Right forelimb (tissue), 1 donor: ENCODE measurements around the gene ZFPM1.
"Not testable (repeated sequence)": the region's sequence is repeated elsewhere in the genome, so short reads cannot be mapped to it uniquely, and the experiment has no call there.

Source experiments
- DNase-seq: peaks from one replicate; pipeline ENCODE4 v3.0.0-alpha.2; 2018

ZFPM1 gene

DNA sequence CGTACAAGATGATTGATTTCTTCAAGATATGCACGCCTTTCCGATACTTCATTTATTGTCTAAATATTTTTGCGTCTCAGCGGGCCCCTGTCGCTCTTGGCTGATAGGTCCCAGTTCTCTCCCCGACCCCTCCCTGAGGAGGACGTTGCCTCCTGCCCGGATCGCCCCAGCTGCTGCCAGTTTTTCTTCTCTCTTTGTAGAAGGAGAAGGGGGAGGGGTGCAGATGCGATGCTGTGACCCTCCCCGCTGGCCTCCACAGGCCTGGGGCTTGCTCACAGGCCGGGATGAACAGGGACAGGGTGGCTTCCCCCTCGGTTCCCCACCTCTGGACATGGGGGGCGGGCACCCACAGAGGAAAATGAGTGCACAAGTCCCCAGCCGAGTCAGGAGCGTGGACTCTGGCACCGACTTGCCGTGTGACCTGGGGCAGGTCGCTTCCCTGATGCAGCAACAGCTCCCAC, 63.6 kb downstream of the ZFPM1 start:
- no peak for DNase-seq

DNA sequence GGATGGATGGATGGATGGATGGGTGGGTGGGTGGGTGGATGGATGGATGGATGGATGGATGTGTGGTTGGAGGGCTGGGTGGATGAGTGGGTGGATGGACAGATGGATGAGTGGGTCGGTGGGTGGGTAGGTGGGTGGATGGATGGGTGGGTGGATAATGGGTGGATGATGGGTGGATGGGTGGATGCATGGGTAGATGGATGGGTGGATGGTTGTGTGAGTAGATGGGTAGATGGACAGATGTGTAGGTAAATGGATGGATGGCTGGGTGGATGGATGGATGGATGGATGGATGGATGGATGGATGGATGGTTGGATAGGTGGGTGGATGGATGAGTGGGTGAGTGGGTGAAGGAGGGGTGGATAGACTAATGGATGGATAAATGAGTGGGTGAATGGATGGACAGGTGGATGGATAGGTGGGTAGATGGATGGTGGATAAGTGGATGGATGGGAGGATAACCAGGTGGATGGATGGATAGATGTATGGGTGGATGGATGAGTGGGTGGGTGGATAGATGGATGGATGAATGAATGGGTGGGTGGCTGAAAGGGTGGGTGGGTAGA, 64.2 kb downstream of the ZFPM1 start:
- not testable (repeated sequence) for DNase-seq

DNA sequence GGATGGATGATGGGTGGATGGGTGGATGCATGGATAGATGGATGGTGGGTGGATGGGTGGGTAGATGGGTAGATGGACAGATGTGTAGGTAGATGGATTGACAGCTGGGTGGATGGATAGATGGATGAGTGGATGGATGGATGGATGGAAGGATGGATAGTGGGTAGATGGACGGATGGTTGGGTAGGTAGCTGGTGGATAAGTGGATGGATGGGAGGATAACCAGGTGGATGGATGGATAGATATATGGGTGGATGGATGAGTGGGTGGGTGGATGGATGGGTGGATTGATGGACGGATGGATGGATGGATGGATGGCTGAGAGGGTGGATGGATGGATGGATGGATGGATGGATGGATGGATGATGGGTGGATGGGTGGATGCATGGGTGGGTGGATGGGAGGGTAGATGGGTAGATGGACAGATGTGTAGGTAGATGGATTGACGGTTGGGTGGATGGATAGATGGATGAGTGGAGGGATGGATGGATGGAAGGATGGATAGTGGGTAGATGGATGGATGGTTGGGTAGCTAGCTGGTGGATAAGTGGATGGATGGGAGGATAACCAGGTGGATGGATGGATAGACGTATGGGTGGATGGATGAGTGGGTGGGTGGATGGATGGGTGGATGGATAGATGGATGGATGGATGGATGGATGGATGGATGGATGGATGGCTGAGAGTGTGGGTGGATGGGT, 65.5 kb downstream of the ZFPM1 start:
- DNase-seq: not testable (repeated sequence)

DNA sequence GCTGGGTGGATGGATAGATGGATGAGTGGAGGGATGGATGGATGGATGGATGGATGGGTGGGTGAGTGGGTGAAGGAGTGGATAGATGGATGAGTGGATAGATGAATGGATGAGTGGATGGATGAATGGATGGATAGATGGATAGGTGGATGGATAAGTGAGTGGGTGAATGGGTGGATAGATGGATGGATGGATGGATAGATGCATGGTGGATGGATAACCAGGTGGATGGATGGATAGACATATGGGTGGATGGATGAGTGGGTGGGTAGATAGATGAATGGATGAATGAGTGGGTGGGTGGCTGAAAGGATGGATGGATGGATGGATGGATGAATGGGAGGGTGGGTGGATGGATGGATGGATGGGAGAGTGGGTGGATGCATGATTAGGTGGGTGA, 66.2 kb downstream of the ZFPM1 start:
- DNase-seq: no peak

DNA sequence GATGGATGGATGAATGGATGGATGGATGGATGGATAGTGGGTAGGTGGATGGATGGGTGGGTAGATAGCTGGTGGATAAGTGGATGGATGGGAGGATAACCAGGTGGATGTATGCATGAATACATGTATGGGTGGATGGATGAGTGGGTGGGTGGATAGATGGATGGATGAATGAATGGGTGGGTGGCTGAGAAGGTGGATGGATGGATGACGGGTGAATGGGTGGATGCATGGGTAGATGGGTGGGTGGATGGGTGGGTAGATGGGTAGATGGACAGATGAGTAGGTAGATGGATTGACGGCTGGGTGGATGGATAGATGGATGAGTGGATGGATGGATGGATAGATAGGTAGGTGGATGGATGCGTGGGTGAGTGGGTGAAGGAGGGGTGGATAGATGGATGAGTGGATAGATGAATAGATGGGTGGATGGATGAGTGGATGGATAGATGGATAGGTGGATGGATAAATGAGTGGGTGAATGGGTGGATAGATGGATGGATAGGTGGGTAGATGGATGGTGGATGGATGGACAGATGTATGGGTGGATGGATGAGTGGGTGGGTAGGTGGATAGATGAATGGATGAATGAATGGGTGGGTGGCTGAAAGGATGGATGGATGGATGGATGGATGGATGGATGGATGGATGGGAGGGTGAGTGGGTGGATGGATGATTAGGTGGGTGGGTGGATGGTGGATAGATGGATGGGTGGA, 67.0 kb downstream of the ZFPM1 start:
- no peak for DNase-seq

DNA sequence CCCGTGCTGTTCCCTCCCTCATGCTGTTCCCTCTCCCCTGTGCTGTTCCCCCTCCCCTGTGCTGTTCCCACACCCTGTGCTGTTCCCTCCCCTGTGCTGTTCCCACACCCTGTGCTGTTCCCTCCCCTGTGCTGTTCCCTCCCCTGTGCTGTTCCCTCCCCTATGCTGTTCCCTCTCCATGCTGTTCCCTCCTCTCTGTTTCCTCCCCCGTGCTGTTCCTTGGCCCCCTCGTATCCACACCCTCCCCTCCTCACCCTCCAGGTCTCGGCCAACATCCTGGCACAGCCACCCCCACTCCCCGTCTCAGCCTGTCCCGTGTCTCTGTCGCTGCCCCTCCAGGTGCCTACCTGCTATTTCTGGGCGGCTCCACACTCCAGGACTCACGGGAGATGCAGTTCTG, 68.6 kb downstream of the ZFPM1 start:
- DNase-seq: no peak

DNA sequence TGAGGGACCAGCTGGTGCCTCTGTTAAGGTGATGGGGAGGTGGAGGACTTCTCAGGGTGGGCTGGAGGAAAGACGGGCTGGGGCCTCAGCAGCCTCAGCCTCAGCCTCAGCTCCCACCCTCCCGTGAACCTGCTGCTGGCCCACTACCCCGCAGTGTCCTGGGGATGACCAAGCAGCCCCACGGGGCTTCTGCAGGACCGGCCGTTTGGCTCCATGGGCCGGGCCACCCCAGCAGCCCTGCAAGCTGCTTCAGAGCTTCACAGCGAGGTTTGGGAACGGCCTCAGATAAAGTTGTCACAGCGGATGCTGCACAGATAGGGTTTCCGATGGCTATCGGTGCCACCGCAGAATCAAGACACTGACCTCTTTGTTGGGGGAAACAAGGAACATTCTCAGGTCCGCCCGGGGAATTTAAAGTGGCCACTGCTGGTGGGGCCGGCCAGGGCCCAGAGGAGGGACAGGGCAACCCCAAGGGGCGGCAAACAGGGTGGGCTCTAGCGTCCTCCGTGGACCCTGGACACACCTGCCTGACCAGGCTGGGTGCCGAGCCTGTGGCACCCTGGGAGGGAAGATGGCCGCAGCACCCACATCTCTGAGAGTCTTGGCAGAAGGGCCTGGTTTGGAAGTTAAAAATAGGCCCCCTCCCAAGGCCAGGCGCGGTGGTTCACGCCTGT, 69.3 kb downstream of the ZFPM1 start:
- no peak for DNase-seq

DNA sequence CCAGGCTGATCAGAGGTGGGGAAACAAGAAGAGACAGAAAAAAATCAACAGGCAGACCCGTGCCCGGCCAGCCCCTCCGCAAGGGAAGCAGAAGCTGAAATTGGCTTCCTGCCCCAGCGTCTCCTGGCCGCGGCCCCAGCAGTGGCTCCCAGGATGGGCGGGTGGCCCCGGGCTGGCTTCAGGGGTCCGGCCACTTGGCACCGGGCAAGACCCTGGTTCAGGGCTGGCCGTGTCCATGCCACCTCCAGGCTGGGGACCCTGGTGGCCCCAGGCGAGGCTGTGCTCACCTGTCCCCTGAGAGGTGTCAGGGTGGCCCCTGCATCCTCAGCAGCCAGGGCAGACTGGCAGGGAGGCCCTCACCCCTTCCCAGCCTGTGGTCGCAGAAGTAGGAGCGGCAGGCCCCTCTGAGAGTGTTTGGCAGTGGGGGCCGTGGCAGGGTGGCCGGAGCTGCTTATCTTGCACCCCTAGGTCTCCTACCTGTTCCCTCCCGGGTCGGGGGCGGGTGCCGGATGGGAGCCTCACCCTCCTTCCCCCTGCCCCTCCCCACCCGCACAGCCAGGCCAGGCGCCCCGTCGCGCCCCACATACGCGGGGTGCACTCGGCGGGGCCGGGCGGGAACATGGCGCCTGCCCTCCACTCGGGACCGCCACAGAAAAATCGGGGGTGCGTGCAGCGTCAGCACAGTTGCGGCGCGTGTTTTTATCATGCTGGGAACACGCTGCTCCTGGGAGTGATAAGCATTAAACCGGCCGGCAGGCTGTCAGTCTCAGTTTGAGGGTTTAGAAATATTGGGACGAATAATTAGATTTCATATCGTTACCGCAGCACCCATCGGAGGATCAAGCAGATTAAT, 70.5 kb downstream of the ZFPM1 start:
- DNase-seq: no peak

DNA sequence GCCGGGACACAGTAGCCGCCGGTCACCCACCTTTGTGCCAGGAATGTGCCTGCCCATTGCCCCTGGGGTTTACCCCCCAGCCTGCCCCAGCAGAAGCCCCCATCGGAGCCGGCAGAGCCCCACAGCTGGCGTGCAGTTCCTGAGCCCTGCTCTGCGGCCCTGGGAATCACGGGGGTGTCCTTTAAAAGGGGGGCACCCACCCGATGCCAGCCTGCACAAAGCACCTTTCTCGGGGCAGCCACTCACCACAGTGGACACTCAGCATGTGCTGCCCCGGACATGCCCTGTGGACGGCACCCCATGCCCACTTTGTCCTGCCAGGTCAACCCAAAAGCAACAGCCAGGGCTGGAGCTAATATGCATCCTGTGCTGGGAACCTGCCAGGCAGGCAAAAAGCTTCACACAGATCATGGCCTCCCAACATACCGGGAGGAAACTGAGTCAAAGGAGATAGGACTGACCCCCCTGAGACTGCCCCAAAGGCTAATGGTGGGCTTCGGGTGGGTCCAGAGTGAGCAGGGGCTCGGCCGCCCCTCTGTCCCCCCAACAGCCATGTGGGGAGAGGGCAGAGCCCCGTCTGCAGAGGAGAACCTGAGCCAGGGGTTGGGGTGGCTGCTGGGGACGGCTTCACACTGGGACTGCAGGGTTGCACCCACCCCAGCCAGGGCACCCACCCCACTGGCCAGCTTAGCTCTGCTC, 71.3 kb downstream of the ZFPM1 start:
- no peak for DNase-seq

DNA sequence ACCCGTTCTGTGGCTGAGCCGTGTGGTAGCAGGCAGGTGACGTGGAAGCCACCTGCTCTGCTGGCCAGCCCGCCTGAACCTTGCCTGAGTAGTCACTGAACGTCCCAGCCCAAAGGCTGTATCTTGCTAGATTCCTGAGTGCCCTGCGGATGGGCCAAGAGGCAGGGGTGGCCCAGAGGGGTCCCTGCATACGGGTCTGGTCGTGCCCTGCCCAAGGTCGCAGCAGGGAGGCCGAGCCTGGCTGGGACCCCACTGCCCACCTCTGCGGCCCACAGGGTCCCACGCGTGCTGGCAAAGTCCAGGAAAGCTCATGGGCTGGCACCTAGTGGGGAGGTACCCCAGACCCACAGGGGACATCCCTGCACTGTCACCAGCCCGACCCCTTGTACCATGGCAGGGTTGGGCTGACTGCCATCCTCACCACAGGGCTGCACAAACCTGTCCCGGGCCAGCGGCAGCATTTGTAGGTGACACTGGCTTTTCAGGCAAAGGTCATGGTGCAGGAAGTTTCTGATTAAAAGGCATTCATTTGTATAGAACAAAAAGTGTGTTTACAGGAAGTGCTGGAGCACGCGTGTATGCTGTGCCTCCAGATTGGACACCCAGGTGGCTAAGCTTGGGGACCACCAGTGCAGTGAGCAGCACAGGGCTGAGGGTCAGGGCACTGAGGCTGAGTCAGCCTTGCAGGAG, 72.0 kb downstream of the ZFPM1 start:
- no peak for DNase-seq

DNA sequence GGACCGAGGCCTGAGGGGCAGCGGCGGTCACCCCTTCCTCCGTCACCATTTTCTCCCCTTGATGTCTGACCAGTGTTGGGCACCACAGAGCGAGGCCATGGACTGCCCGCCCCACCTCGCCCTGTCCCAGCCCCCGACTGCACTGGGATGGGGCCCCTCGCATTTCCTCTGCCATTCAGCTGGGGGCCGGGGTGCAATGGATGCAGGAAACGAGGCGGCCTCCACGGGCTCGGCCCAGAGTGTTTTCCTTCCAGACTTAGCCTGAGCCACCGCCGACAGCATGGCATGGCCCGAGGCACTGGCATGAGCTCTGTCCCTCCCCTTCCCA, 72.5 kb downstream of the ZFPM1 start:
- DNase-seq: no peak

DNA sequence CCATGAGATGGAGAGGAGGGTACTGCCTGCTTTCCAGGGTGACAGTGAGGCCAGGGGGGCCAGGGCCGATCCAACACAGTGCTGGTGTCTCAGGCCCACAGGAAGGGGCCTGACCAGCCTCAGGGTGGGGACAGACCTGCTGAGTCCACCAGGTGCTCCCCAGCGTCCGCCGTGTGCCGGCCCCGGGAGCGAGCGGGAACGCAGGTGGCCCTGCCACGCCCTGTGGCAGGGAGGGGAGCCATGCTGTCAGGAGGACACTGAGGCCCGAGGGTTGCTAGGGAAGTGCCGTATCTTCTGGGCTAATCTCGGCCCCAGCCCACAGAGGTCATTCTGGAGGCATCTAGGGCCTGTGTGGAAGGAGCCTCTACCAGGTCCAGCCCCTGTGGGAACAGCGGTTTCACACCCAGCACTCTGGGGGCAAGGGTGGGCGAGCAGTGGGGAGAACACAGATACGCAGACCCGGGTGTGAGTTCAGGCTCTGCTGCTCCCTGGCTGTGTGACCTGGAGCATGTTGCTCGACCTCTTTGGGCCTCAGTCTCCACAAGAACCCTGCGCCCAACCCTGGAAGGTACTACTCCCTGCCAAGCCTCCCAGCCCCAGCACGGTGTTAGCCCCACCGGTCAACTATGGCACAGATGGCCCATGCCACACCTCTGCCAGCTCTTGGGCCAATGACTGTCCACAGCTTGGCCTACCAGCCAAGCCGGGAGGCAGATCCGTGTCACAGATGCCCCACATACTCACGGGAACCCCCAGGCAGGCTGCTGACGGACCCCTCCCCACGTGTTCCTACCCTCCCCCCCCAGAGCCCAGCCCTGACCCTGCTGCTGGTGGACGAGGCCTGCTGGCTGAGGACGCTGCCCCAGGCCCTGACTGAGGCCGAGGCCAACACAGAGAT, 73.2 kb downstream of the ZFPM1 start:
- DNase-seq: no peak

DNA sequence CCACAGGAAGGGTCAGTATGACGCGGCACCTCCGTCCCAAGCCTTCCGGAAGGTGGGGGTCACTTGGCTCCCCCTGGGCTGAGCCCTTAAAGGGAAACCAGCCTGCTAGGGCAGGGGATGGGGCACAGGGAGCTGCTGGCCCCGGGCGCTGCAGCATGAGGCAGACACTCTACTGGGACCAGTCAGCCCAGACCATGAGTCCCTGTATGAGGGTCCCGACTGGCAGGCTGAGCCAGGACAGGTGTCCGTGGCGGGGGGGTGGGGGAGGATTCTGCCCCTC, 73.8 kb downstream of the ZFPM1 start:
- no peak for DNase-seq

DNA sequence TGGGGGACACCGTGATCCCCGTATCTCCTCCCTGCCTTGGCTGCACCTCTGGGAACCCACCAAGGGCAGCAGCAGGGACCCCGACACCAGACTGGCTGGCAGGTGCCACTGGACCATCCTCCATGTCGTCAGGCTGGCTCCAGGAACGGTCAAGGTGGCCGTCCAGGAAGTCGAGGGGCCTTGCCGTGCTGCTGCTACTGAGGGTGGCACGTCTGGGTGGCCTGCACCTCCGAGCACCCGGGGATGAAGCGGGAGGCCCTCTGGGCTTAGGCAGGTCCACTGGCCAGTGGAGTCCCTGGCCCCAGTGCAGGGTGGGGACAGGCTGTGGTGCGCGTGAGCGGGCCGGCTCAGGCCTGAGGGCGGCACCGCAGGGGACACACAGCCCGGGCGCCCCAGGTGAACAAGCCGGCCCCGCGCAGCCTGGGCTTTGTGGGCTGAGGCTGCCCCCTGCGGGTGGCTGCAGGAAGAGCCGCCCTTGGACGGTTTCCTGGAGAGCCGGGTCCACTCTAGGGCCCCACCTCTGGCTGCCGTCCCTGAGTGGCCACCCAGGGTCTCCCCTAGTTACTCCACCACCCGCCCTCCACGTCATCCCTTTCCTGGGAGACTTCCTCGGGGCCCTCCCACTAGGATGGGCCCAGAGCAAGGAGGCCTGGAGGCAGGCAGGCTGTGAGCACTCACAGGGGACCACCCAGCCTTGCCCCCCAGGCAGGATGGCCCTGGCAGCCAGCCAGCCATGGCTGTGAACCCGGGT, 74.3 kb downstream of the ZFPM1 start:
- DNase-seq: peak; percentile 86

DNA sequence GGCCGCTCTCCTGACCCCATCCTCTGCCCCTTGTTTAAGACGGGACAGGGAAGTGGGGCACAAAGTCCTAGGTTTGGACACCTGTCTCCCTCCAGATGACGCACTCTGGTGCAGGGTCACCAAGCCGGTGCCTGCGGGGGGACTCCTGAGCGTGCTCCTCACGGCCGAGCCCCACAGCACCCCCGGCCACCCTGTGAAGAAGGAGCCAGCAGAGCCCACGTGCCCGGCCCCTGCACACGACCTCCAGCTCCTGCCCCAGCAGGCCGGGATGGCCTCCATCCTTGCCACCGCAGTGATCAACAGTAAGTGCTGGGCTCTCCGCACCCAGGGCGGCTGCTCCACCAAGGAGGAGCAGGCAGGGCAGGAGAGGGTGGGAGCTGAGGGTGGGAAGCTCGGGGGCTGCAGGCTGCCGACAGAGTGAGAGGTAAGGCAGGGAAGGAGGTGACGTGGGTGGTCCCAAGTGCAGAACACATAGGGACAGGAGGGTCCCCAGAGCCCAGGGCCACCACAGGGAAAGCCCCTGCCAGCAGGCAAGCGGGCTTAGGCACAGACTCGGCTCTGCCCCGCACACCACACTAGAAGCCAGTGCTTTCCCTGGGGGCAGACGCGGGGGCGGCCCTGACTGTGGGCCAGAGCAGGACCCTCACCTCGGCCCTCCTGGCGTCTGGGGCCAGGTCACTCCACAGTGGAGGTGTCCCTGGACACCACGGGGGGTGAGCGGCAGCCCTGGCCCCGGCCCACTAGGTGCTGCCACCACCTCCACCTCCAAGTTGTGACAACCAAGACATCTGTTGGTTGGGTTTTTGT, 75.1 kb downstream of the ZFPM1 start:
- DNase-seq: no peak

DNA sequence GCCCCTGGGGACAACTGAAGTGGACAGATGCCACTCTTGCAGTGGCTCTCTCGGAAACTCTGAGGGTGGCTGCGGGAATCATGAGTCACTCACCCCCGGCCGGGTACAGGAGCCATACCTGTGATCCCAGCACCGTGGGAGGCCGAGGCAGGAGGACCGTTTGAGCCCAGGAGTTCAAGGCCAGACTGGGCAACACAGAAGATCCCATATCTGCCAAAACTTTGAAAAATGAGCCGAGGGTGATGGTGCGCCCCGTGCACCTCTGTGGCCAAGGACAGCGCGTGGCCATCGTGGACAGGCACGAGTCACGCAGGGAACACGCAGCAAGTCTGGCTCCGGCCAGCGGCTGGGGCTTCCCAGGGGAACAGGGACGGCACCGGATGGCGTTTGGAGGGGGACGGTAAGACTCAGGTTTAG, 75.8 kb downstream of the ZFPM1 start:
- DNase-seq: no peak

DNA sequence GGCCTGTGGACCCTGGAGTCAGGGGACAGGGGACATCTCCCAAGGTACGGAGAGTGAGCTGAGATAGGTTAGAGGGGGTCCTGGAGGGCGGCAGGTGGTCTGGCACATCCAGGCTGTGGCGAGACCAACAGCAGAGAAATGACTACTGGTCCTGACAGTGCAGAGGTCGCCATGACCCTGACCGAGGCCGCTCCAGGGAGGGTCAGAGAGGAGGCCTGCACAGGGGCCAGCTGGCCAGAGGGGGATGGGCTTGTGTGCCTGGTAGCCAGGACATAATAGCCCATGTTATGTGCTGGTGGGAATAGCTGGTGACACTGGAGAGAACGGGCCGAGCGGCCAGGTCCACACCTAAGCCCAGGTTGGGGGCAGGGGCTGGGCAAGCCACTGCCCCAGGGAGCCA, 76.5 kb downstream of the ZFPM1 start:
- no peak for DNase-seq

DNA sequence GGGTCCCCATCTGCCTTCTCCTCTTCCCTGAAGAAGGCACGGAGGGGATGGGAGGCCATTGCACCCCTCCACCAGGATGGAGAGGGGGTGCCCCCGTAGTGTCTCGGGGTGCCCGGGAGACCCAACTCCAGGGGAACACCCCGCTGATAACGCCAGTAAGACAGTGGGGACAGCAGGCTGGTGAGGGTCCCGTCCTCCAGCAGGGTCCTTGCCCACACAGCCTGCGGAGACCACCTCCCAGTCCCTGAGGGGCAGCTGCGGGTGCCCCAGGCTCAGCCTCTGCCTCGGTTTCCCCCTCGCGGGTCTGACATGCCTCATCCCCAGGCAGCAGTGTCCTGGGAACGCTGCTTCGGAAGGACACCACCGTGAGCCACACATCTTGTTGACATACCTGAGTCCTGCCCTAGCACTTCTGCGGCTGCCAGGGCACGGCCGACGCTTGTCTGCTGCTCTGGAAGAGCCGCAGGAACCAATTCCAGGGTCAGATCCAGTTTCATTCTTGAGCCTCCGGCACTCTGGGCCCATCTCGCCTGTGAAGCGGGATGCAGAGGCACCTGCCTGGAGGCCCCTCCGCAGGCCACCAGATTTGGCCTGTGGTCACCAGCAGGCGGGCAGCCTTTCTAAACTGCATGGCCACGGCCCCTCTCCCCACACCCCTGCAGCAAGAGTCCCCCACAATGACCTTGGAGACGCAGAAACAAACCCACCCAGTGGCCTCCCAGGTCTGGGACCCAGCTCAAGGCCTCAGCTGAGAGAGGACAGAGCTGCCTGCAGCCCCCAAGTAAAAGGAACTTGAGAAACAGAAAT, 77.2 kb downstream of the ZFPM1 start:
- DNase-seq: no peak
